GM23338 (cell line): ENCODE results near the gene FKBP10. TPM values are rescaled to one million over a fixed set of nuclear protein-coding genes. Genes with fewer than 3 reads are reported as not detected.
A peak's percentile ranks its signal among the peaks of the same experiment; 100 is the strongest.

Experiments used
- ATAC-seq: fragments of 200-7000 bp; cut with Tn5 transposase; 3 replicates; pipeline ENCODE4 v1.9.1; 2020
- DNase-seq: peaks from one replicate; pipeline ENCODE4 v3.0.0-alpha.2; 2015; ENCODE audit warnings: low spot score
- H2AFZ ChIP-seq: fragments of 200-600 bp; sonication (generic); 2 replicates; pipeline ENCODE4 v1.8.0; 2016; ENCODE audit warnings: antibody characterized with exemption, mild to moderate bottlenecking, moderate library complexity
- H3F3A ChIP-seq: fragments of 200-600 bp; sonication (generic); replicated peaks from 2 replicates; pipeline ENCODE4 v1.8.0; 2017; ENCODE audit warnings: antibody characterized with exemption, mixed run types, low read depth
- H3K27ac ChIP-seq: fragments of 200-600 bp; sonication (generic); 2 replicates; pipeline ENCODE4 v1.6.1; 2016; ENCODE audit warnings: low read depth
- H3K27me3 ChIP-seq: fragments of 200-600 bp; sonication (generic); 2 replicates; pipeline ENCODE4 v1.8.0; 2016; ENCODE audit warnings: mild to moderate bottlenecking, mixed run types, moderate library complexity; ENCODE audit not compliant: insufficient read depth
- H3K36me3 ChIP-seq: fragments of 200-600 bp; sonication (generic); 2 replicates; pipeline ENCODE4 v1.8.0; 2016; ENCODE audit warnings: mild to moderate bottlenecking; ENCODE audit not compliant: insufficient read depth
- H3K4me1 ChIP-seq: fragments of 200-600 bp; sonication (generic); 2 replicates; pipeline ENCODE4 v1.8.0; 2016; ENCODE audit warnings: mild to moderate bottlenecking, moderate library complexity; ENCODE audit not compliant: insufficient read depth
- H3K4me2 ChIP-seq: fragments of 200-600 bp; sonication (generic); 2 replicates; pipeline ENCODE4 v1.7.1; 2017; ENCODE audit warnings: mixed run types
- H3K4me3 ChIP-seq: fragments of 200-600 bp; sonication (generic); 2 replicates; pipeline ENCODE4 v1.6.1; 2016; ENCODE audit warnings: mixed run types
- H3K79me2 ChIP-seq: fragments of 200-600 bp; sonication (generic); replicated peaks from 2 replicates; pipeline ENCODE4 v1.8.0; 2017; ENCODE audit warnings: mild to moderate bottlenecking; ENCODE audit not compliant: insufficient read depth
- H3K9me2 ChIP-seq: fragments of 200-600 bp; sonication (generic); 2 replicates; pipeline ENCODE4 v1.8.0; 2017; ENCODE audit not compliant: insufficient read depth
- H4K20me1 ChIP-seq: fragments of 200-600 bp; sonication (generic); replicated peaks from 2 replicates; pipeline ENCODE4 v1.8.0; 2017; ENCODE audit warnings: mild to moderate bottlenecking; ENCODE audit not compliant: insufficient read depth
- H3K27ac Mint-ChIP-seq: 2 replicates; pipeline ENCODE4 v1.8.0; 2020; ENCODE audit warnings: inconsistent platforms, mild to moderate bottlenecking, moderate library complexity, mixed read lengths
- H3K27me3 Mint-ChIP-seq: 3 replicates; pipeline ENCODE4 v1.8.0; 2022; ENCODE audit warnings: low read depth, mild to moderate bottlenecking, moderate library complexity, mixed read lengths, inconsistent platforms; ENCODE audit not compliant: insufficient read depth, poor library complexity
- H3K36me3 Mint-ChIP-seq: 3 replicates; pipeline ENCODE4 v1.8.0; 2021; ENCODE audit warnings: low read depth, mild to moderate bottlenecking, inconsistent platforms, moderate library complexity, mixed read lengths
- H3K4me1 Mint-ChIP-seq: 3 replicates; pipeline ENCODE4 v1.8.0; 2020; ENCODE audit warnings: mild to moderate bottlenecking, inconsistent platforms, mixed read lengths
- H3K4me3 Mint-ChIP-seq: 3 replicates; pipeline ENCODE4 v1.8.0; 2021; ENCODE audit warnings: moderate library complexity, mild to moderate bottlenecking, inconsistent platforms, mixed read lengths
- H3K9me3 Mint-ChIP-seq: 3 replicates; pipeline ENCODE4 v1.8.0; 2020; ENCODE audit warnings: moderate library complexity, mild to moderate bottlenecking, inconsistent platforms, mixed read lengths
- CREB1 ChIP-seq: fragments of 250-450 bp; sonication (Bioruptor Pico); IDR thresholded peaks from 2 replicates; pipeline ENCODE4 v1.5.0; 2020; ENCODE audit warnings: low read depth, mild to moderate bottlenecking, moderate library complexity
- EZH2 ChIP-seq: fragments of 200-600 bp; sonication (generic); IDR thresholded peaks from one replicate; pipeline ENCODE4 v1.8.0; 2017; ENCODE audit warnings: antibody characterized with exemption, mild to moderate bottlenecking, low read depth; ENCODE audit not compliant: unreplicated experiment
- JUNB ChIP-seq: IDR thresholded peaks from one replicate; pipeline ENCODE4 v1.6.1; 2016; ENCODE audit warnings: antibody characterized with exemption; ENCODE audit not compliant: unreplicated experiment
- NANOG ChIP-seq: IDR thresholded peaks from 2 replicates; pipeline ENCODE4 v1.6.1; 2016; ENCODE audit warnings: antibody characterized with exemption, borderline replicate concordance
- POLR2AphosphoS5 ChIP-seq: IDR thresholded peaks from 2 replicates; pipeline ENCODE4 v1.6.1; 2016; ENCODE audit warnings: antibody characterized with exemption, low read depth
- STAT1 ChIP-seq: IDR thresholded peaks from one replicate; pipeline ENCODE4 v1.6.1; 2016; ENCODE audit warnings: antibody characterized with exemption; ENCODE audit not compliant: unreplicated experiment
- ZNF114 ChIP-seq: fragments of 250-450 bp; sonication (Bioruptor Pico); IDR thresholded peaks from 2 replicates; pipeline ENCODE4 v1.5.0; 2020; ENCODE audit warnings: mild to moderate bottlenecking, moderate library complexity
- ZNF331 ChIP-seq: fragments of 250-450 bp; sonication (Bioruptor Pico); IDR thresholded peaks from 2 replicates; pipeline ENCODE4 v1.5.0; 2020; ENCODE audit warnings: low read depth, mild to moderate bottlenecking, moderate library complexity
- polyA plus RNA-seq: library from polyadenylated mRNA; unstranded; fragments of >200 nt; fragmentation: Nextera tagmentation; extraction: Ambion mirVana; gene quantifications from 2 replicates; pipeline ENCODE4 v1.2.1, GENCODE V29; 2016
- total RNA-seq: library from RNA; depleted of rRNA; stranded (reverse); fragments of >200 nt; shearing (Covaris generic); gene quantifications from 2 replicates; pipeline ENCODE4 v1.2.3, GENCODE V29; 2014
- TF ChIP-seq, protein P1 (sequence below): IDR thresholded peaks from one replicate; pipeline ENCODE4 v1.6.1; 2018; ENCODE audit warnings: antibody characterized with exemption; ENCODE audit not compliant: unreplicated experiment
- TF ChIP-seq, protein P2 (sequence below), 2 experiments: fragments of 200-600 bp in 1 of 2; sonication (generic) in 1 of 2; conservative IDR thresholded peaks; 2 replicates each; pipeline versions ENCODE4 v1.5.1 to v1.6.1; 2016 to 2017; ENCODE audit warnings: antibody characterized with exemption in 2 of 2, low read depth in 2 of 2, mild to moderate bottlenecking in 2 of 2, moderate library complexity in 1 of 2
- TF ChIP-seq, protein P3 (sequence below): fragments of 250-450 bp; sonication (Bioruptor Pico); IDR thresholded peaks from 2 replicates; pipeline ENCODE4 v1.5.0; 2020; ENCODE audit warnings: mild to moderate bottlenecking, moderate library complexity

Gene FKBP10
- total and polyA plus RNA-seq, 2 experiments from 2014 or later = 26.2 to 151 TPM

- no peak overlapping the region for H3K27ac Mint-ChIP-seq
These were observed 1.4 kb downstream of the FKBP10 start for GRCh38 chr17:41814195-41814594.

More at GRCh38 chr17:41814195-41814594, 1.4 kb downstream of the FKBP10 start:
- Histone ChIP-seq H3K9me2 (no peaks in the 10 kb centered on the region), H3K79me2 (peaks cover 46% of the 10 kb centered on the region), H3K27me3 (peaks cover 9% of the 10 kb centered on the region), H4K20me1 (no peaks in the 10 kb centered on the region), H3F3A (peaks cover 17% of the 10 kb centered on the region), H3K4me1 (peaks cover 36% of the 10 kb centered on the region), H3K4me3 (peak overlapping the region; percentile 98), H3K27ac (no peak overlapping the region; the same call in 1 of the 2 replicates), H2AFZ (no peak overlapping the region), H3K4me2 (peak overlapping the region; percentile 98), H3K36me3 (peaks cover 4% of the 10 kb centered on the region; the same call in 1 of the 2 replicates)
- Mint-ChIP-seq H3K9me3 (peaks cover 9% of the 10 kb centered on the region; the same call in 2 of the 3 replicates), H3K4me3 (peak overlapping the region; percentile 93), H3K4me1 (peaks cover 27% of the 10 kb centered on the region), H3K36me3 (peaks cover 40% of the 10 kb centered on the region), H3K27me3 (peaks cover 22% of the 10 kb centered on the region)
- no peak for DNase-seq
- ATAC-seq = no peak
- no peak for TF ChIP-seq JUNB
- TF ChIP-seq, protein P1, sequence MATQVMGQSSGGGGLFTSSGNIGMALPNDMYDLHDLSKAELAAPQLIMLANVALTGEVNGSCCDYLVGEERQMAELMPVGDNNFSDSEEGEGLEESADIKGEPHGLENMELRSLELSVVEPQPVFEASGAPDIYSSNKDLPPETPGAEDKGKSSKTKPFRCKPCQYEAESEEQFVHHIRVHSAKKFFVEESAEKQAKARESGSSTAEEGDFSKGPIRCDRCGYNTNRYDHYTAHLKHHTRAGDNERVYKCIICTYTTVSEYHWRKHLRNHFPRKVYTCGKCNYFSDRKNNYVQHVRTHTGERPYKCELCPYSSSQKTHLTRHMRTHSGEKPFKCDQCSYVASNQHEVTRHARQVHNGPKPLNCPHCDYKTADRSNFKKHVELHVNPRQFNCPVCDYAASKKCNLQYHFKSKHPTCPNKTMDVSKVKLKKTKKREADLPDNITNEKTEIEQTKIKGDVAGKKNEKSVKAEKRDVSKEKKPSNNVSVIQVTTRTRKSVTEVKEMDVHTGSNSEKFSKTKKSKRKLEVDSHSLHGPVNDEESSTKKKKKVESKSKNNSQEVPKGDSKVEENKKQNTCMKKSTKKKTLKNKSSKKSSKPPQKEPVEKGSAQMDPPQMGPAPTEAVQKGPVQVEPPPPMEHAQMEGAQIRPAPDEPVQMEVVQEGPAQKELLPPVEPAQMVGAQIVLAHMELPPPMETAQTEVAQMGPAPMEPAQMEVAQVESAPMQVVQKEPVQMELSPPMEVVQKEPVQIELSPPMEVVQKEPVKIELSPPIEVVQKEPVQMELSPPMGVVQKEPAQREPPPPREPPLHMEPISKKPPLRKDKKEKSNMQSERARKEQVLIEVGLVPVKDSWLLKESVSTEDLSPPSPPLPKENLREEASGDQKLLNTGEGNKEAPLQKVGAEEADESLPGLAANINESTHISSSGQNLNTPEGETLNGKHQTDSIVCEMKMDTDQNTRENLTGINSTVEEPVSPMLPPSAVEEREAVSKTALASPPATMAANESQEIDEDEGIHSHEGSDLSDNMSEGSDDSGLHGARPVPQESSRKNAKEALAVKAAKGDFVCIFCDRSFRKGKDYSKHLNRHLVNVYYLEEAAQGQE = no peak
- TF ChIP-seq ZNF114 (CRISPR knock-in tag) = no peak
- TF ChIP-seq, protein P2, sequence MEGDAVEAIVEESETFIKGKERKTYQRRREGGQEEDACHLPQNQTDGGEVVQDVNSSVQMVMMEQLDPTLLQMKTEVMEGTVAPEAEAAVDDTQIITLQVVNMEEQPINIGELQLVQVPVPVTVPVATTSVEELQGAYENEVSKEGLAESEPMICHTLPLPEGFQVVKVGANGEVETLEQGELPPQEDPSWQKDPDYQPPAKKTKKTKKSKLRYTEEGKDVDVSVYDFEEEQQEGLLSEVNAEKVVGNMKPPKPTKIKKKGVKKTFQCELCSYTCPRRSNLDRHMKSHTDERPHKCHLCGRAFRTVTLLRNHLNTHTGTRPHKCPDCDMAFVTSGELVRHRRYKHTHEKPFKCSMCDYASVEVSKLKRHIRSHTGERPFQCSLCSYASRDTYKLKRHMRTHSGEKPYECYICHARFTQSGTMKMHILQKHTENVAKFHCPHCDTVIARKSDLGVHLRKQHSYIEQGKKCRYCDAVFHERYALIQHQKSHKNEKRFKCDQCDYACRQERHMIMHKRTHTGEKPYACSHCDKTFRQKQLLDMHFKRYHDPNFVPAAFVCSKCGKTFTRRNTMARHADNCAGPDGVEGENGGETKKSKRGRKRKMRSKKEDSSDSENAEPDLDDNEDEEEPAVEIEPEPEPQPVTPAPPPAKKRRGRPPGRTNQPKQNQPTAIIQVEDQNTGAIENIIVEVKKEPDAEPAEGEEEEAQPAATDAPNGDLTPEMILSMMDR (conservative IDR thresholded peaks at IDR 0.05; ENCODE audit: low read depth in 2 of 2) = no peak
- TF ChIP-seq, protein P3, sequence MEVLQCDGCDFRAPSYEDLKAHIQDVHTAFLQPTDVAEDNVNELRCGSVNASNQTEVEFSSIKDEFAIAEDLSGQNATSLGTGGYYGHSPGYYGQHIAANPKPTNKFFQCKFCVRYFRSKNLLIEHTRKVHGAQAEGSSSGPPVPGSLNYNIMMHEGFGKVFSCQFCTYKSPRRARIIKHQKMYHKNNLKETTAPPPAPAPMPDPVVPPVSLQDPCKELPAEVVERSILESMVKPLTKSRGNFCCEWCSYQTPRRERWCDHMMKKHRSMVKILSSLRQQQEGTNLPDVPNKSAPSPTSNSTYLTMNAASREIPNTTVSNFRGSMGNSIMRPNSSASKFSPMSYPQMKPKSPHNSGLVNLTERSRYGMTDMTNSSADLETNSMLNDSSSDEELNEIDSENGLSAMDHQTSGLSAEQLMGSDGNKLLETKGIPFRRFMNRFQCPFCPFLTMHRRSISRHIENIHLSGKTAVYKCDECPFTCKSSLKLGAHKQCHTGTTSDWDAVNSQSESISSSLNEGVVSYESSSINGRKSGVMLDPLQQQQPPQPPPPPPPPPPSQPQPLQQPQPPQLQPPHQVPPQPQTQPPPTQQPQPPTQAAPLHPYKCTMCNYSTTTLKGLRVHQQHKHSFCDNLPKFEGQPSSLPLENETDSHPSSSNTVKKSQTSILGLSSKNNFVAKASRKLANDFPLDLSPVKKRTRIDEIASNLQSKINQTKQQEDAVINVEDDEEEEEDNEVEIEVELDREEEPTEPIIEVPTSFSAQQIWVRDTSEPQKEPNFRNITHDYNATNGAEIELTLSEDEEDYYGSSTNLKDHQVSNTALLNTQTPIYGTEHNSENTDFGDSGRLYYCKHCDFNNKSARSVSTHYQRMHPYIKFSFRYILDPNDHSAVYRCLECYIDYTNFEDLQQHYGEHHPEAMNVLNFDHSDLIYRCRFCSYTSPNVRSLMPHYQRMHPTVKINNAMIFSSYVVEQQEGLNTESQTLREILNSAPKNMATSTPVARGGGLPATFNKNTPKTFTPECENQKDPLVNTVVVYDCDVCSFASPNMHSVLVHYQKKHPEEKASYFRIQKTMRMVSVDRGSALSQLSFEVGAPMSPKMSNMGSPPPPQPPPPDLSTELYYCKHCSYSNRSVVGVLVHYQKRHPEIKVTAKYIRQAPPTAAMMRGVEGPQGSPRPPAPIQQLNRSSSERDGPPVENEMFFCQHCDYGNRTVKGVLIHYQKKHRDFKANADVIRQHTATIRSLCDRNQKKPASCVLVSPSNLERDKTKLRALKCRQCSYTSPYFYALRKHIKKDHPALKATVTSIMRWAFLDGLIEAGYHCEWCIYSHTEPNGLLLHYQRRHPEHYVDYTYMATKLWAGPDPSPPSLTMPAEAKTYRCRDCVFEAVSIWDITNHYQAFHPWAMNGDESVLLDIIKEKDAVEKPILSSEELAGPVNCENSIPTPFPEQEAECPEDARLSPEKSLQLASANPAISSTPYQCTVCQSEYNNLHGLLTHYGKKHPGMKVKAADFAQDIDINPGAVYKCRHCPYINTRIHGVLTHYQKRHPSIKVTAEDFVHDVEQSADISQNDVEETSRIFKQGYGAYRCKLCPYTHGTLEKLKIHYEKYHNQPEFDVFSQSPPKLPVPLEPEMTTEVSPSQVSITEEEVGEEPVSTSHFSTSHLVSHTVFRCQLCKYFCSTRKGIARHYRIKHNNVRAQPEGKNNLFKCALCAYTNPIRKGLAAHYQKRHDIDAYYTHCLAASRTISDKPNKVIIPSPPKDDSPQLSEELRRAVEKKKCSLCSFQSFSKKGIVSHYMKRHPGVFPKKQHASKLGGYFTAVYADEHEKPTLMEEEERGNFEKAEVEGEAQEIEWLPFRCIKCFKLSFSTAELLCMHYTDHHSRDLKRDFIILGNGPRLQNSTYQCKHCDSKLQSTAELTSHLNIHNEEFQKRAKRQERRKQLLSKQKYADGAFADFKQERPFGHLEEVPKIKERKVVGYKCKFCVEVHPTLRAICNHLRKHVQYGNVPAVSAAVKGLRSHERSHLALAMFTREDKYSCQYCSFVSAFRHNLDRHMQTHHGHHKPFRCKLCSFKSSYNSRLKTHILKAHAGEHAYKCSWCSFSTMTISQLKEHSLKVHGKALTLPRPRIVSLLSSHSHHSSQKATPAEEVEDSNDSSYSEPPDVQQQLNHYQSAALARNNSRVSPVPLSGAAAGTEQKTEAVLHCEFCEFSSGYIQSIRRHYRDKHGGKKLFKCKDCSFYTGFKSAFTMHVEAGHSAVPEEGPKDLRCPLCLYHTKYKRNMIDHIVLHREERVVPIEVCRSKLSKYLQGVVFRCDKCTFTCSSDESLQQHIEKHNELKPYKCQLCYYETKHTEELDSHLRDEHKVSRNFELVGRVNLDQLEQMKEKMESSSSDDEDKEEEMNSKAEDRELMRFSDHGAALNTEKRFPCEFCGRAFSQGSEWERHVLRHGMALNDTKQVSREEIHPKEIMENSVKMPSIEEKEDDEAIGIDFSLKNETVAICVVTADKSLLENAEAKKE (CRISPR knock-in tag) = no peak
- no peak for TF ChIP-seq EZH2
- TF ChIP-seq CREB1 = no peak
- TF ChIP-seq NANOG = no peak
- no peak for TF ChIP-seq POLR2AphosphoS5
- TF ChIP-seq STAT1 = no peak
- no peak for TF ChIP-seq ZNF331 (CRISPR knock-in tag)
